ENCODE results near the gene CENPVL3.
A peak's percentile ranks its signal among the peaks of the same experiment; 100 is the strongest.

The CENPVL3 gene

DNA sequence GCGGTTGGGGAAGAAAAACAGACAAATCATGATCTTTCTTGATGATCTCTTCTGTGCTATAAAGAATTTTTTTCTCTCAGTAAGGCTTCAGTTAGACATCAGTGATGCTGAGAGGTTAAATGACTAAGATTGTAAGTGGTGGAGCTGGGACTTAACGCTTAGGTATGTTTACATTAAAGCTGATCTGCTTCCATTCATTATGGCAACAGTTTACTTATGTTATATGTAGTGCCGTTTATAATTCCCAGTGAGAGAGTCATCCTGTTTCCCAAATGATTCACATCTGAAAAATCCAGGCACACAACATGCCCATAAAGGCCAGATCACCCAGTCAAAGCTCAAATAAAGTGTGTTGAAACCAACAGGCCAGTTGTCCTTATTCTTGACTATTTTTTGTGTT lies 50.1 kb downstream of the CENPVL3 start:
- DNase-seq = peak; percentile 38
- in situ Hi-C loops (cut with HindIII; ENCODE audit: low pct_ligation_motif_present, low sequenced_read_pairs) = no loop called here
- Histone ChIP-seq H3K36me3 (replicated peaks) (no peaks in the 10 kb centered on the region), H3K27me3 (replicated peaks) (no peaks in the 10 kb centered on the region), H3K4me3 (ENCODE audit: low read depth, low read length) (no peak overlapping the region), H3K27ac (no peak overlapping the region)
- TF ChIP-seq, protein P1, sequence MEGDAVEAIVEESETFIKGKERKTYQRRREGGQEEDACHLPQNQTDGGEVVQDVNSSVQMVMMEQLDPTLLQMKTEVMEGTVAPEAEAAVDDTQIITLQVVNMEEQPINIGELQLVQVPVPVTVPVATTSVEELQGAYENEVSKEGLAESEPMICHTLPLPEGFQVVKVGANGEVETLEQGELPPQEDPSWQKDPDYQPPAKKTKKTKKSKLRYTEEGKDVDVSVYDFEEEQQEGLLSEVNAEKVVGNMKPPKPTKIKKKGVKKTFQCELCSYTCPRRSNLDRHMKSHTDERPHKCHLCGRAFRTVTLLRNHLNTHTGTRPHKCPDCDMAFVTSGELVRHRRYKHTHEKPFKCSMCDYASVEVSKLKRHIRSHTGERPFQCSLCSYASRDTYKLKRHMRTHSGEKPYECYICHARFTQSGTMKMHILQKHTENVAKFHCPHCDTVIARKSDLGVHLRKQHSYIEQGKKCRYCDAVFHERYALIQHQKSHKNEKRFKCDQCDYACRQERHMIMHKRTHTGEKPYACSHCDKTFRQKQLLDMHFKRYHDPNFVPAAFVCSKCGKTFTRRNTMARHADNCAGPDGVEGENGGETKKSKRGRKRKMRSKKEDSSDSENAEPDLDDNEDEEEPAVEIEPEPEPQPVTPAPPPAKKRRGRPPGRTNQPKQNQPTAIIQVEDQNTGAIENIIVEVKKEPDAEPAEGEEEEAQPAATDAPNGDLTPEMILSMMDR (IDR thresholded peaks at IDR 0.05; ENCODE audit: low read depth, low read length, missing control alignments) = no peak
